ENCODE data around the gene PTPRN2.
"Not testable (repeated sequence)": the region's sequence is repeated elsewhere in the genome, so short reads cannot be mapped to it uniquely, and the experiment has no call there.

PTPRN2 gene

GRCh38 chr7:157951300-157952049, 636.1 kb downstream of the PTPRN2 start:
- no peak for DNase-seq

GRCh38 chr7:157949711-157950110, 637.9 kb downstream of the PTPRN2 start:
- DNase-seq, result no peak

GRCh38 chr7:157947504-157947903, 640.1 kb downstream of the PTPRN2 start:
- DNase-seq, result no peak

- DNase-seq, result no peak
Measured at GRCh38 chr7:157946398-157947060, 641.1 kb downstream of the PTPRN2 start.

- no peak for DNase-seq
Measured at GRCh38 chr7:157945401-157945800, 642.2 kb downstream of the PTPRN2 start.

- no peak for DNase-seq
Measured at GRCh38 chr7:157944734-157945291, 642.8 kb downstream of the PTPRN2 start.

GRCh38 chr7:157944051-157944450, 643.6 kb downstream of the PTPRN2 start:
- no peak for DNase-seq

- no peak for DNase-seq
Measured at GRCh38 chr7:157943561-157943960, 644.1 kb downstream of the PTPRN2 start.

- DNase-seq, result no peak
Measured at GRCh38 chr7:157941210-157941609, 646.4 kb downstream of the PTPRN2 start.

GRCh38 chr7:157940497-157940896, 647.1 kb downstream of the PTPRN2 start:
- no peak for DNase-seq

- DNase-seq, result no peak
Measured at GRCh38 chr7:157938211-157938610, 649.4 kb downstream of the PTPRN2 start.

- DNase-seq, result no peak
Measured at GRCh38 chr7:157937406-157937805, 650.2 kb downstream of the PTPRN2 start.

- no peak for DNase-seq
Measured at GRCh38 chr7:157936976-157937375, 650.6 kb downstream of the PTPRN2 start.

- DNase-seq, result not testable (repeated sequence)
Measured at GRCh38 chr7:157935721-157936120, 651.9 kb downstream of the PTPRN2 start.

- DNase-seq, result not testable (repeated sequence)
Measured at GRCh38 chr7:157933219-157934155, 654.1 kb downstream of the PTPRN2 start.

- DNase-seq, result peak; percentile 1
Measured at GRCh38 chr7:157932498-157933218, 655.0 kb downstream of the PTPRN2 start.

- no peak for DNase-seq
Measured at GRCh38 chr7:157930926-157931466, 656.6 kb downstream of the PTPRN2 start.

- no peak for DNase-seq
Measured at GRCh38 chr7:157930441-157930840, 657.2 kb downstream of the PTPRN2 start.

- no peak for DNase-seq
Measured at GRCh38 chr7:157929671-157930070, 658.0 kb downstream of the PTPRN2 start.

GRCh38 chr7:157928808-157929425, 658.7 kb downstream of the PTPRN2 start:
- DNase-seq, result no peak

GRCh38 chr7:157928171-157928794, 659.3 kb downstream of the PTPRN2 start:
- DNase-seq, result no peak
